Duodenal mucosa (tissue), 2 donors: ENCODE data around the gene BNIP2.

Source experiments
- H3K27ac ChIP-seq: one replicate; pipeline ENCODE4 v1.7.0; 2013; ENCODE audit warnings: low read depth, low read length
- H3K27me3 ChIP-seq, 2 donors: one replicate each; pipeline ENCODE4 v1.7.0; 2013; ENCODE audit warnings: low read length in 2 of 2, control low read depth in 1 of 2; ENCODE audit not compliant: insufficient read depth in 2 of 2, control insufficient read depth in 1 of 2
- H3K36me3 ChIP-seq, 2 donors: one replicate each; pipeline ENCODE4 v1.7.0; 2013; ENCODE audit warnings: low read length in 2 of 2, control low read depth in 1 of 2; ENCODE audit not compliant: insufficient read depth in 2 of 2, control insufficient read depth in 1 of 2
- H3K4me1 ChIP-seq, 2 donors: one replicate each; pipeline ENCODE4 v1.7.0; 2013; ENCODE audit warnings: low read length in 2 of 2, control low read depth in 1 of 2; ENCODE audit not compliant: insufficient read depth in 2 of 2, control insufficient read depth in 1 of 2
- H3K4me3 ChIP-seq, 2 donors: one replicate each; pipeline ENCODE4 v1.7.0; 2013; ENCODE audit warnings: low read length in 2 of 2, low read depth in 1 of 2
- H3K9ac ChIP-seq, 2 donors: one replicate each; pipeline ENCODE4 v1.7.0; 2013; ENCODE audit warnings: low read length in 2 of 2, low read depth in 1 of 2
- H3K9me3 ChIP-seq, 2 donors: one replicate each; pipeline ENCODE4 v1.7.0; 2013; ENCODE audit warnings: low read length in 2 of 2, control low read depth in 1 of 2; ENCODE audit not compliant: control insufficient read depth in 1 of 2

The BNIP2 gene

DNA sequence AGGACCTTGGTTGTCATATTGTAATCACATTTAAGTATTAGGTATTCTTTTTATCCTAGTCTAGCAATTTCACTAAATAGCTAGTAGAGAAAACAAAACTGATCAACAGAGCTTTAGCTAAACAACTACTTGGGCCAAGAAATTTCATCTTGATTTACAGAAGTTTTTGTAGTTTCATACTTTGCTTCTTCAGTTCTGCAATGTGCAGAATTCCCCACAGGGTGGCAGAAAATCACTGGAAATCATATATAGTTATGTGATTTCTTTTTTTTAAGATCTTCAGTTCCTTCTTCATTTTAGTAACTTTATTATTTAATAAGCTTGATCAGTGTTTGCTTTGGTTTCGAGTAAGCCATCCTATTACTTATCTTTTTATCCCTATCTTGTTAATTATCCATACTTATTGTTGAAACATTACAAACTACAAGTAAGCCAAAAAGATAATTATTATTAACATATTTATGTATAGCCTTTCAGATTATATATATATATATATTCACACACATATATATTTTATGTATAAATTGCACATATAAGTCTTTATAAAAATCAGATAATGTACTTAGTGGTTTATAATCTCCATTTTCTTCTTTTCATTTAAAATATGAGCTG is 2.2 kb upstream of the BNIP2 start:
- Histone ChIP-seq H3K27me3 (no peaks in the 10 kb centered on the region), H3K36me3 (no peaks in the 10 kb centered on the region), H3K4me1 (peaks cover 23 to 24% of the 10 kb centered on the region in 2 donors), H3K9ac (no peak overlapping the region), H3K4me3 (no peak overlapping the region), H3K27ac (no peak overlapping the region), H3K9me3 (no peaks in the 10 kb centered on the region)

DNA sequence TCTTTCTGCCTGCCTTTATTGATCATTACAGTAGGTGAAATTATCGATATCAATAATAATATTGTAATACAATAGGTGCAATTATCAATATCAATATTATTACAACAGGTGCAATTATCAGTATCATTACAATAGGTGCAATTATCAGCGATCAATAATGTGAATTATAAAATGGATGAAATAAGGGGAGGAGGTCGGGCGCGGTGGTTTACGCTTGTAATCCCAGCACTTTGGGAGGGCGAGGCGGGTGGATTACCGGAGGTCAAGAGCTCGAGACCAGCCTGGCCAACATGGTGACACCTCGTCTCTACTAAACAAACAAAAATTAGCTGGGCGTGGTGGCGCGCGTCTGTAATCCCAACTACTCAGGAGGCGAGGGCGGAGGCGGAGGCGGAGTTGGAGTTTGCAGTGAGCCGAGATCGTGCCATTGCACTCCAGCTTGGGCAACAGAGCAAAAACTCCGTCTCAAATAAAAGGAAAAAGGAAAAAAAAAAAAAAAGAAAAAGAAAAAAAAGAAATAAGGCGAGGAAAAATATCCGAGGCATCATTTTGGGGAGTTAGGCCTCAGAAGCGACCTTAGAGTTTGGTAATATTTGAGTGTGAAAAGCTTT is 611 bp upstream of the BNIP2 start:
- Histone ChIP-seq H3K27ac (peak overlapping the region; percentile 84), H3K27me3 (no peaks in the 10 kb centered on the region), H3K9ac (peak overlapping the region; percentile 28 to 99), H3K4me3 (peak overlapping the region; percentile 95 to 96), H3K36me3 (no peaks in the 10 kb centered on the region), H3K9me3 (no peaks in the 10 kb centered on the region), H3K4me1 (peaks cover 36 to 37% of the 10 kb centered on the region in 2 donors)

- Histone ChIP-seq H3K27me3 (no peaks in the 10 kb centered on the region), H3K36me3 (no peaks in the 10 kb centered on the region), H3K4me3 (peak overlapping the region; percentile 95 to 96), H3K4me1 (peaks cover 37 to 40% of the 10 kb centered on the region in 2 donors), H3K9me3 (no peaks in the 10 kb centered on the region), H3K27ac (peak overlapping the region; percentile 100), H3K9ac (peak overlapping the region; percentile 95 to 99)
These were observed 718 bp downstream of the BNIP2 start for GRCh38 chr15:59688423-59688781.

- Histone ChIP-seq H3K9ac (peak overlapping the region; percentile 95 to 99), H3K4me1 (peaks cover 37 to 40% of the 10 kb centered on the region in 2 donors), H3K27me3 (no peaks in the 10 kb centered on the region), H3K36me3 (no peaks in the 10 kb centered on the region), H3K9me3 (no peaks in the 10 kb centered on the region), H3K27ac (peak overlapping the region; percentile 100), H3K4me3 (peak overlapping the region; percentile 95 to 96)
These were observed 1.3 kb downstream of the BNIP2 start for GRCh38 chr15:59687836-59688235.

- H3K27ac ChIP-seq = no peak overlapping the region
- H3K9me3 ChIP-seq = no peaks in the 10 kb centered on the region
- H3K36me3 ChIP-seq = peaks cover 0 to 9% of the 10 kb centered on the region in 2 donors
- H3K4me1 ChIP-seq = peaks cover 37 to 40% of the 10 kb centered on the region in 2 donors
- H3K9ac ChIP-seq = no peak overlapping the region
- peak overlapping the region in 1 of 2 donors; percentile 36 for H3K4me3 ChIP-seq
- H3K27me3 ChIP-seq = no peaks in the 10 kb centered on the region
These were observed 2.7 kb downstream of the BNIP2 start for GRCh38 chr15:59686389-59686788.

DNA sequence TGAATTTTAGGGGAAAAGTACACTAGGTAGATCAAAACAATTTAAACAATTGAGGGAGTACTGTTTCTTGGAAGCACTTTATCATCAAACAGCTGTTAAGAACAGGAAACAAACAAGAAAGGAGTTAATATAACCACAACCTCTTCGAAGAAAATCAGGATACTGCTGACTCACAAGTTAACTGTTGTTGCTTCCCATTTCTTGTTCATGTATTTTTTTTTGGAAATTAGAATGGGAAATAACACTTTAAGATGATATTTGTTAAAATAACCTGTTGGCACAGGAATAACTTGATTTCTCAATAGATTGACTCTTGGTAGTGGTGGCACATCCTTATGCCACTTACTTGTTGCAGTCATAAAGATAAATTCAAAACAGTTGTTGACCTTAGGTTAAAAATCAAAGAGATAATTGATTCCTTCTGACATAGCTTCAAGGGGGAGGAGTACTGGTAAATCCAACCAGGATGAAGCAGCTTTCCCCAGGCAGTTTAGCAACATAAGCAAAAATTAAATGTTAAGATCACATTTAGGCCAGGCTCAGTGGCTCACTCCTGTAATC is 3.3 kb downstream of the BNIP2 start:
- no peaks in the 10 kb centered on the region for H3K27me3 ChIP-seq
- H3K36me3 ChIP-seq = peaks cover 5 to 15% of the 10 kb centered on the region in 2 donors
- peak overlapping the region in 1 of 2 donors; percentile 36 for H3K4me3 ChIP-seq
- H3K9ac ChIP-seq = no peak overlapping the region
- H3K4me1 ChIP-seq = peaks cover 35 to 37% of the 10 kb centered on the region in 2 donors
- peak overlapping the region; percentile 11 for H3K27ac ChIP-seq
- H3K9me3 ChIP-seq = no peaks in the 10 kb centered on the region

DNA sequence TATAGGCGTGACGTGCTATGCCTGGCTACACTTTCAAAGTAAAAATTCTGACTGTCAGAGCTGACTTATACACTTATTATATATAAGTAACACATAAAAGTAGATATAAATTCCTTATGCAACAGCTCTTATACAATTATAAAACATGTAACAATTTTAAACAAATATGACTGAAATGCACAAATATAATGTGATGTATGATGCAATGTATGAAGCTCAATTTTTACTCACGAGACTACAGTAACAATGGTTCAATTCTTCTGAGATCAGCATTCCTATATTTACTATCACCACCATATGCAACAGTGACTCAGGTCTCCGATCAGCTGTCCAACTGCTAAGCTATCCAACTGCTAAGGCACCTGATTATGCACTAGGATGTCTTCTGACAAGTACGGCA is 8.2 kb downstream of the BNIP2 start:
- Histone ChIP-seq H3K27me3 (no peaks in the 10 kb centered on the region), H3K9ac (no peak overlapping the region), H3K9me3 (no peaks in the 10 kb centered on the region), H3K36me3 (peaks cover 31 to 62% of the 10 kb centered on the region in 2 donors), H3K4me3 (no peak overlapping the region), H3K4me1 (peaks cover 9 to 16% of the 10 kb centered on the region in 2 donors), H3K27ac (no peak overlapping the region)

DNA sequence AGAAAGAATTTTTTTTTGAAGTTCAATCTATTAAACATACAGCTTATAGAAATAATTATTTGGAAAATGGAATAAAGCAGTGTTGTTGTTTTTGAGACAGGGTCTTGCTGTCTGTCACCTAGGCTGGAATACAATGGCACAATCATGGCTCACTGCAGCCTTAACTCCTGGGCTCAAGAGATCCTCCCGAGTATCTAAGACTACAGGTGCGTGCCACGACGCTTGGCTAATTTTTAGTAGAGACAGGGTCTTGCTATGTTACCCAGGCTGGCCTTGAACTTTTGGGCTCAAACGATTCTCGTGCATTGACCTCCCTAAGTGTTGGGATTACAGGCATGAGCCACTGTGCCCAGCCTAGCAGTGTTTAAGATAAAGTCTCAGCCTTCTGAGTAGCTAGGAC is 8.8 kb downstream of the BNIP2 start:
- peaks cover 35 to 67% of the 10 kb centered on the region in 2 donors for H3K36me3 ChIP-seq
- H3K27ac ChIP-seq = no peak overlapping the region
- no peaks in the 10 kb centered on the region for H3K9me3 ChIP-seq
- H3K27me3 ChIP-seq = no peaks in the 10 kb centered on the region
- no peak overlapping the region for H3K9ac ChIP-seq
- H3K4me1 ChIP-seq = peaks cover 4 to 11% of the 10 kb centered on the region in 2 donors
- no peak overlapping the region for H3K4me3 ChIP-seq

GRCh38 chr15:59678620-59679019 is 10.5 kb downstream of the BNIP2 start:
- Histone ChIP-seq H3K27ac (no peak overlapping the region), H3K4me3 (no peak overlapping the region), H3K9ac (no peak overlapping the region), H3K27me3 (no peaks in the 10 kb centered on the region), H3K4me1 (no peaks in the 10 kb centered on the region), H3K36me3 (peaks cover 39 to 82% of the 10 kb centered on the region in 2 donors), H3K9me3 (no peaks in the 10 kb centered on the region)

GRCh38 chr15:59678172-59678571 is 10.9 kb downstream of the BNIP2 start:
- Histone ChIP-seq H3K36me3 (peaks cover 39 to 86% of the 10 kb centered on the region in 2 donors), H3K27me3 (no peaks in the 10 kb centered on the region), H3K4me3 (no peak overlapping the region), H3K9me3 (no peaks in the 10 kb centered on the region), H3K9ac (no peak overlapping the region), H3K4me1 (no peaks in the 10 kb centered on the region), H3K27ac (no peak overlapping the region)
